GM12872 (cell line): ENCODE data around the gene FMNL2.

Experiments
- TF ChIP-seq, protein P1 (sequence below): IDR thresholded peaks from 3 replicates; pipeline ENCODE4 v1.5.1; 2011; ENCODE audit warnings: low read depth, mild to moderate bottlenecking, low read length, moderate library complexity; ENCODE audit not compliant: insufficient read depth

Gene FMNL2

DNA sequence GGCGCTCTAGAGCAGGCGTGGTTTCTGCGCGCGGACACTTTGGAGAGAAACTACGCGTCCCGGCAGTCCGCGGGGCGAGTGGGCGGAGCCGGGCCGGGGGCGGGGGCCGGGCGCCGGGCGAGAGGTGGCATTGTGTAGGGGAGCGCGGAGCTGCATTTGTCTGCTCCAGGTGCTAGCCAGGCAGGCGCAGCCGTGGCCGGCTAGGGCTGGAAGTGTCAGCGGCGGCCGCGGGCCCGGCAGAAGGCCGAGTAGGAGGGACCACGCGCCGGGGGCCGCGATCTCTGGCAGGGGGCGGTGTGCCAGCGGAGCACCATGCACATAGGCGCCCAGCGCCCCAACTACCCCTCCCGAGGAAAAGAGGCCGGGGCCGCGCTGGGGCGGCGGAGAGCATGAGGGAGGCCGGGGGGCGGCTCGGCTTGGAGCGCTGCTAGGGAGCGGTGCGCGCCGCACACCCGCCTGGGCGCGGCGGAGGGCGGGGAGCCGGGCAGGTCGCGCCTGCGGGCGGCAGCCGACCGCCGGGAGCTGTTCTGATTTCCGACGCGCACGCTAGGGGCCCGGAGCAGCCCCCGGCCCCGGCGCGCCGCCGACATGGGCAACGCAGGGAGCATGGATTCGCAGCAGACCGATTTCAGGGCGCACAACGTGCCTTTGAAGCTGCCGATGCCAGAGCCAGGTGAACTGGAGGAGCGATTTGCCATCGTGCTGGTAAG, at the start of gene FMNL2:
TSS of gene FMNL2 (plus strand) at position 159 of the 710 bp plus-strand sequence.
- TF ChIP-seq, protein P1, sequence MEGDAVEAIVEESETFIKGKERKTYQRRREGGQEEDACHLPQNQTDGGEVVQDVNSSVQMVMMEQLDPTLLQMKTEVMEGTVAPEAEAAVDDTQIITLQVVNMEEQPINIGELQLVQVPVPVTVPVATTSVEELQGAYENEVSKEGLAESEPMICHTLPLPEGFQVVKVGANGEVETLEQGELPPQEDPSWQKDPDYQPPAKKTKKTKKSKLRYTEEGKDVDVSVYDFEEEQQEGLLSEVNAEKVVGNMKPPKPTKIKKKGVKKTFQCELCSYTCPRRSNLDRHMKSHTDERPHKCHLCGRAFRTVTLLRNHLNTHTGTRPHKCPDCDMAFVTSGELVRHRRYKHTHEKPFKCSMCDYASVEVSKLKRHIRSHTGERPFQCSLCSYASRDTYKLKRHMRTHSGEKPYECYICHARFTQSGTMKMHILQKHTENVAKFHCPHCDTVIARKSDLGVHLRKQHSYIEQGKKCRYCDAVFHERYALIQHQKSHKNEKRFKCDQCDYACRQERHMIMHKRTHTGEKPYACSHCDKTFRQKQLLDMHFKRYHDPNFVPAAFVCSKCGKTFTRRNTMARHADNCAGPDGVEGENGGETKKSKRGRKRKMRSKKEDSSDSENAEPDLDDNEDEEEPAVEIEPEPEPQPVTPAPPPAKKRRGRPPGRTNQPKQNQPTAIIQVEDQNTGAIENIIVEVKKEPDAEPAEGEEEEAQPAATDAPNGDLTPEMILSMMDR = no peak

DNA sequence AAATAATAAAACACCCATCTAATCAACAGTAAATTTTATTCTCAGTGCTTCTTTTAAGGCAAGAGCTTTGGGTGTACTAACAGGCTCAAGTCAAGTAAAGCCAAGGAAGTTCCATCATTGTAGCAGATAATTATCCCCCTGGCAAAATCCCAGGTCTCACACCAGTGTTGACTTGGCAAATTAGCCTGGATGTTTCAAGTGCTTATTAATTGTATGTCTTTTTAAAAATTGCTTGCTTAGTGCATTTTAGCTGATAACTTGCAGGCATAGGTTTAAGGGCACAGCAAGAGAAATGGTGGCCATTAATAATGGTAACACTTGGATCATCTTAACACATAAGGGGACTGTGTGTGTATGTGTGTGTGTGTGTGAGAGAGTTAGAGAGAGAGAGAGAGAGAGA, 42.0 kb upstream of the FMNL2 start:
- TF ChIP-seq, protein P1 = no peak

DNA sequence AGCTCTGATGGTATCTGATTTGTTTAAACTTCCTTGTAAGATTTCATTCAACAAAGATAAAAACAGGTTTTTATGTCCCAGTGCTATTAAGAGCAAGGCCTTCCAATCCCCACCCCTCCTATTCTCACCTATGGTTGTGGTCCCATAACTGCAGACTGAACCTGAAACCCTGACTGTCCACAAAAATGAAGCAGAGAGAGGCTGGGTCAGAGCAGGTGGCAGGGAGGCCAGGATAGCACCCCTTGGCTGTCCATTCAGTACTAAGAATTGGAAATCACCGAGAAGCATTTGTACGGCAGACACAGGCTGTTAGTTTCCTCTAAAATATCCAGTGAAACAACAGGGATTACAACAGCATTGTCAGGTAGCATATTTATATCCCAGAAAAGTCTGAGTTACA, 37.3 kb upstream of the FMNL2 start:
- TF ChIP-seq, protein P1 = no peak

DNA sequence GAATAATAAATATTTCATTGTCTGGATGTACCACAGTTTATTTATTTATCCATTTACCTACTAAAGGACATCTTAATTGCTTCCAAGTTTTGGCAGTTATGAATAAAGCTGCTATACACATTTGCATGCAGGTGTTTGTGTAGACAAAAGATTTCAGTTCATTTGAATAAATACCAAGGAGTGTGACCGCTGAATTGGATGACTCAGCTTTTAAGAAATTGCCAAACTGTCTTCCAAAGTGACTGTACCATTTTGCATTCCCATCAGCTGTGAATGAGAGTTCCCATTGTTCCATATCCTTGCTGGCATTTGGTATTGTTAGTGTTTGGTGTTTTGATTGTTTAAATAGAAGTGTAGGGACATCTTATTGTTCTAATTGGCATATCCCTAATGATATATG, 36.2 kb upstream of the FMNL2 start:
- TF ChIP-seq, protein P1 = no peak

DNA sequence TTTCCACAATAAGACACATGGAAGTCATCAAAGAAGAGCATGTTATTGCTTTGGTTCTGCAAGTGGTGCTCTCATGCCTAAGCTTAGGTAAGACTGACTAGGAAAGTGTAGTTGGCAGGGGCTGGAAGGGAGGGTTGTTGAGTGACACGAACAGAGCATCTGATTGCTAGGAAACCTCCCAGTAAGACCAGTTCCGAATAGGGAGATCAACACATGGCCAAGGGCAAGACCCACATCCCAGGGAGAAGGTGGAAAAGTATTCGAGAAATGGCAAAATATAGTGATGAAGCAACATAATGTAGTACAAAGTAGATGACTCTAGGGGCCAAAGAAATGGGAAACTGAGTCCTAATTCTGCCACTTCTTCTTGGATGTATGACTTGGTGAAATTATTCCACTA, 33.8 kb upstream of the FMNL2 start:
- TF ChIP-seq, protein P1 = no peak

DNA sequence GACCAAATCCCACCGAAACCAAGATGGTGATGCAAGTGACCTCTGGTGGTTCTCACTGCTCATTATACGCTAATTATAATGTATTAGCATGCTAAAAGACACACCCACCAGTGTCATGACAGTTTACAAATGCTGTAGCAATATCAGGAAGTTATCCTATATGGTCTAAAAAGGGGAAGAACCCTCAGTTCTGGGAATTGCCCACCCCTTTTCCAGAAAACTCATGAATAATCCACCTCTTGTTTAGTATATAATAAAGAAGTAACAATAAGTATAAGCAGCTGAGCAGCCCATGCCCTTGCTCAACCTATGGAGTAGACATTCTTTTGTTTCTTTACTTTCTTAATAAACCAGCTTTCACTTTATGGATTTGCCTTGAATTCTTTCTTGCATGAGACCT, 31.0 kb upstream of the FMNL2 start:
- TF ChIP-seq, protein P1 = no peak

DNA sequence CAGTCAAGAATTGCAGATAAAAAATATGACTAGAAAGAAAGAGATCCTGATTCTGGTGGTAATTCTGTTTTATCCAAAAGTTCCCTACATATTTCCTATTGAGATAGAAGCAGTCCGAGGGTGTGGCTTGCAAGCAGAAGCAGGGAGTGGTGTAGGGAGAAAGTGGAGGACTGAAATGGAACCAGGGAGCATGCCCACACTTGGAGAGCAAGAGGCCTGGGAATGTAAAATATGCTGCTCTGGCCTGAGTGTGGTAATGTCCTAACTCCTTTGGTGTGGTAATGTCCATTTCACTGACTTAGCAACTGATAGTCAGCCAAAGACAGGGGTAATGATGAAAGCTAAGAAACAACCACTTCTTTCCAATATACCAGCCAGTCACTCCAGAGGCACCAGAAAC, 30.1 kb upstream of the FMNL2 start:
- TF ChIP-seq, protein P1 = no peak
